NCI-H1436 (cell line): Measurements from ENCODE around the gene FRK.
"Not testable (repeated sequence)": the region's sequence is repeated elsewhere in the genome, so short reads cannot be mapped to it uniquely, and the experiment has no call there.

Experiments used
- DNase-seq: peaks from one replicate; lab custom pipeline; 2025; lab: John Stamatoyannopoulos, UW

Gene FRK

DNA sequence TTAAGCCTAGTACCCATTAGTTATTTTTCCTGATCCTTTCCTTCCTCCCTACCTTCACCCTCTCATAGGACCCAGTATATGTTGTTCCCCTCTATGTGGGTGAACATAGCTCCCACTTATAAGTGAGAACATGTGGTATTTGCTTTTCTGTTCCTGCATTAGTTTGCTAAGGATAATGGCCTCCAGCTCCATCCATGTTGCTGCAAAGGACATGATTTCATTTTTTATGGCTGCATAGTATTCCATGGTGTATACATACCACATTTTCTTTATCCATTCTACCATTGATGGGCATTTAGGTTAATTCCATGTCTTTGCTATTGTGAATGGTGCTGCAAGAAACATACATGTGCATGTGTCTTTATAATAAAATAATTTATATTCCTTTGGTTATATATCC is 115.9 kb downstream of the FRK start:
- not testable (repeated sequence) for DNase-seq

DNA sequence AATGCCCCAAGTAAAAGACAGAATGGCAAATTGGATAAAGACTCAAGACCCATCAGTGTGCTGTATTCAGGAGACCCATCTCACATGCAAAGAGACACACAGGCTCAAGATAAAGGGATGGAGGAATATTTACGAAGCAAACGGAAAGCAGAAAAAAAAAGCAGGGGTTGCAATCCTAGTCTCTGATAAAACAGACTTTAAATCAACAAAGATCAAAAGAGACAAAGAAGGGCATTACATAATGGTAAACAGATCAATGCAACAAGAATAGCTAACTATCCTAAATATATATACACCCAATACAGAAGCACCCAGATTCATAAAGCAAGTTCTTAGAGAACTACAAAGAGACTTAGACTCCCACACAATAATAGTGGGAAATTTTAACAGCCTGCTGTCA is 123.2 kb downstream of the FRK start:
- DNase-seq: not testable (repeated sequence)

DNA sequence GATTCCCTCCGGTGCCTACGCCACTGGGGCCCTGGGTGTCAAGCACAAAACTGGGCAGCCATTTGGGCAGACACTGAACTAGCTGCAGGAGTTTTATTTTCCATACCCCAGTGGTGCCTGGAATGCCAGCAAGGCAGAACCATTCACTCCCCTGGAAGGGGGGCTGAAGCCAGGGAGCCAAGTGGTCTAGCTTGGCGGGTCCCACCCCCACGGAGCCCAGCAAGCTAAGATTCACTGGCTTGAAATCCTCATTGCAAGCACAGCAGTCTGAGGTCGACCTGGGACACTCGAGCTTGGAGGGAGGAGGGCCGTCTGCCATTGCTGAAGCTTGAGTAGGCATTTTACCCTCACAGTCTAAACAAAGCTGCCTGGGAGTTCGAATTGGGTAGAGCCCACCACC is 125.3 kb downstream of the FRK start:
- DNase-seq: no peak

DNA sequence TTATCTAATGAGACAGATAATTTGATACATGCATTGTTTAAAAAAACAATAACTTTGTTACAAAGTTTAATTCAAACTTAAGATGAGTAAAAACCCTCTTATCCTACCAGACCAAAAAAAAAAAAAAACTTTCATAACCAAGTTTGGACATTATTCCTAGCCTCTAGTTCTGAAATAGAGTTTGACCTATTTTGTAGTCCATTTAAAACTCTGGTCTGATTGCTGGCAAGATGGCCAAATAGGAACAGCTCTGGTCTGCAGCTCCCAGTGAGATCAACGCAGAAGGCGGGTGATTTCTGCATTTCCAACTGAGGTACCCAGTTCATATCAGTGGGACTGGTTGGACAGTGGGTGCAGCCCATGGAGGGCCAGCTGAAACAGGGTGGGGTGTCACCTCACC is 125.9 kb downstream of the FRK start:
- no peak for DNase-seq

DNA sequence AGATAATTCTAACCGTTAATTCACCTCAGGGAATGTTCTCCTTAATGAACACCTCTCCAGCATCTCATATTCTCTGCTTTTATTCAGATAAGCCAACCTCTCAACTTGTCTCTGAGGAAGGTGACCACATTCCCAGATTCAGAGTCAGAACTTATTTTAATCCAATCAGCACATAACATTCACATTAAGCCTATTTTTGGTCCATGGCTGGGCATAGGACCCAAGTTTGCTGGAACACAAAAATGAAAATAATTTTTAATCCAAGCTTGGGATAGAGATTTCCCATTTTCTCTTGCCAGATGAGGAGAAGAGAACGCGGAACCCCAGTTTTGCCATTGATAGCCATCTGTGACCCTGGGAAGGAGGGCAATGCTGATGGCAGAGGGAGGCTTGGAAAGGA is 126.5 kb downstream of the FRK start:
- no peak for DNase-seq

DNA sequence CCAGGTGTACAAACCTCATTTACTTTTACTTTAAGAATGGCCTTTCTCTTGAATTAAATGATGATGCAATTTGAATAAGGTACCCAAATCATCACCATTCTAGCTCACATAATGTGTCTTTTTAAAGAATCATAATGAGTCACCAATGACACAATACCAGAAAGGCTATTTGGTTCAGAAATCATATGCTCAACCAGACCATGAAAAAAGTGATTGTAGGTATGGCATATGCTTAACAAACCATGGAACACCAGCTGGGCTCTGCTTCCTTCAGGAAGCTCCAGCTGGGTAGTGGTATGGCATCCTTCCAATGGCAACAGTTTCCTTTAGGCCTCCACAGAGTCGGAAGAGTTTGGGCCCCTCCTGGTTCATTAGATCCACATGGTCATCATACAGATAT is 128.2 kb downstream of the FRK start:
- no peak for DNase-seq

DNA sequence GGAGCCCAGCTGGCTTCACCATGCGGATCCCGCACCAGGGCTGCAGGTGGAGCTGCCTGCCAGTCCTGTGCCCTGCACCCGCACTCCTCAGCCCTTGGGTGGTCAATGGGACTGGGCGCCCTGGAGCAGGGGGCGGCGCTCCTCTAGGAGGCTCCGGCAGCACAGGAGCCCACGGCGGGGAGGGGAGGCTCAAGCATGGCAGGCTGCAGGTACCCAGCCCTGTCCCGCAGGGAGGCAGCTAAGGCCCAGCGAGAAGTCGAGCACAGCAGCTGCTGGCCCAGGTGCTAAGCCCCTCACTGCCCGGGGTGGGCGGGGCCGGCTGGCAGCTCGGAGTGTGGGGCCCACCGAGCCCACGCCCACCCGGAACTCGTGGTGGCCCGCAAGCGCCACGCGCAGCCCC is 132.7 kb downstream of the FRK start:
- DNase-seq: not testable (repeated sequence)

DNA sequence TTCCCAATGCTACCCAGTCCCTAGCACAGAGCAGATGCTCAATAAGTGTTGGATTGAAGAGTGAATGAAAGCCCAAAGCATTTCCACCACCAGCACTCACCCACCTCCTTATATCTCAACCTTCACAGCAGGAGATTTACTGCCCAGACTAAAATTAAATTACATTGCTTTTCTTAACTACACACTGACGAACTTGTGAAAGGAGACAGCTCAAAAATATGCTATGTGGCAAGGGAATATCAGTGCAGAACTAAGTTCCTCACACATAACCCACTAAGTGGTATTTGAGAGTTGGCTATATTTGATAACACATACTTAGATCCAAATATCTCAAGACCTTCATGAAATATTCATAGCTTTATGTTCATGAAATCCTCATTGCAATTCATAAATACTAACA is 137.7 kb downstream of the FRK start:
- DNase-seq: no peak

DNA sequence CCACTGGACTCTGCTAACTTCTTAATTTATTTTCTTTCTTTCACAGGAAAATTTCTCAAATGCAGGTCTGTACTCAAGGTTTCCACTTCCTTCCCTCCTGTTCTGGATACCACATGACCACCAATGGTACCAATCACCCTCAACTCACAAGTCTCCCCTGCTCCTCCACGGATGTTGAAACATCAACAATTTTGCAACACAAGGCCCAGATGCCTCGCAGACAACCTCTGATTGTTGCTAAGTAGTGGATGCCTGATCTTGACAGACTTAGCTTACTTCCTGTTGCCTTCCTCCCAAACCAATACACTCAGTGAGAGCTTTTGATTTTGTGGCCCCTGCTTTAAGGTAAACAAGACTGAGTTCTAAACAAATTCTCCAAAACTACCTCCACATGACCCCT is 146.6 kb downstream of the FRK start:
- no peak for DNase-seq

DNA sequence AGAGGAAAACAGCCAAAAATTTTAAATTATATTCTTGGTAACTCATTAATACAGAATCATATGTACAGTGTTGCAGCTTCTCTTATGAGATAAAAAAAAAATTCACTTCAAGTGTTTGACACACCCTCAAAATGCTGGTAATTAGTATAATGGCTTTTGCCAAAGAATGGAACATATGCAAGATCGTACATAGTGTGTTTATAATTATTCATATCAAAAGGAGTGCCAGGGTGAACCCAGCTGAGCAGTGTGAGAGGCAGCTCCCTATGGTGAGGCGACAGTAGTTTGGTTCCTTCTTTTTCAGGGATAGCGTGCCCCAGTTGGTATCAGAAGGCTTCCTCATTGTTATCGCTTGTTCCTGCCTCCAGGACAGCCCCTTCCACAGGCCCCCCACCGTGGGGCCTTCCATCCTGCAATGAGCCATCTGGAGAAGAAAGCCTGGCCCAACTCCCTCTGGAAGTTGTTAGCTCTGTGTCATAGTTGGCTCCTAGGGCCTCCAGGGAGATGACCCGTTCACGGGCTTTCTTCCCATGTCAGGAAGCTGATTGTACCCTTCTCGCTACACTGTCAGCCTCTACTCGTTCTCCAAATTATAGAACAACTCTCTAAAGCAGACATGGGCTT is 150.7 kb downstream of the FRK start:
- no peak for DNase-seq

DNA sequence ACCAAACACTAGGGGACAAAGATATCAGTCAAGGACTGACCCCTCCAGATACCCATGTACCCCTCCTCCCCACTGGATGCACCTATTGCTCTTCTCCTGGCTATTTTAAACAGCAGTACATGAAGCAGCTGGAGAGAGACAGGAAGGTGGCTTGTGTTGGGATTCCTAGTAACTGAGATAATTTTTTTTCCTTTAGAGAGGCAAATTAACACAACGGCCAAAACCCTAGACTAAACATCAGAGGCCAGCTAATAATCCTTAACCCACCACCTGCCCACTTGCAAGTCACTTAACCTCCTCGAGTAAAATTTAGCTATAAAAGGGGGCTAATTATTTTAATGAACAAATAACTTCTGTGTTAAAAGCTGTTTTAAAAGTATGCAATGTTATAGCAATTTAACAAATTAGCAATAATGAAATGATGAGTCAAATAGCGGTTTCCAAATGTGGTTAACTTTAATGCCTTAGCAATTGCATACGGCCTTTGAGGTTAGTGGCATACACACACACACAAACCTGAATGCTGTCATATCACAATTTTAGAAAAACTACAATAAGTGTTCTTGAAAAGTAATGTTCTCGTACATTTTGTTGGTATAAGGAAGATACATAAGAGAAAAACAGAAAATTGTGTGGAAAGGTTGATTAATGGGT is 151.7 kb downstream of the FRK start:
- DNase-seq: peak; percentile 11

DNA sequence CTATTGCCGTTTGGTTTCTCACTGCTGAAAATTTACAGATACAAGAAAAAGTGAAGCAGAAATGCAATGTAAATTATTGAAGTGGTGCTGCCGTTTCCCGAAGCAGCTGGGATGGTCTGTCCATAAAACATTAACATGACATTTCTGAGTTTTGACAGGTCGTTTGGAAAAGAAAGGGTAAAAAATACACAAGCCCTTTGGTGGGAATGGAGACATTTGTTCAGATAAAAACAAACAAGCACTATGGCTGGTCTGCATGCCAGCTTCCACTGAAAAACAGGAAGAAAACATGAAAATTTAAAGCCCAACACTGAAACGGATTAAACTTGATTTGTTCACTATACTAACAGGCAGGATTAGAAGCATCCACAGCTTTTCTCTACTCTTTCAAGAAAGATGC is 155.2 kb downstream of the FRK start:
- no peak for DNase-seq

DNA sequence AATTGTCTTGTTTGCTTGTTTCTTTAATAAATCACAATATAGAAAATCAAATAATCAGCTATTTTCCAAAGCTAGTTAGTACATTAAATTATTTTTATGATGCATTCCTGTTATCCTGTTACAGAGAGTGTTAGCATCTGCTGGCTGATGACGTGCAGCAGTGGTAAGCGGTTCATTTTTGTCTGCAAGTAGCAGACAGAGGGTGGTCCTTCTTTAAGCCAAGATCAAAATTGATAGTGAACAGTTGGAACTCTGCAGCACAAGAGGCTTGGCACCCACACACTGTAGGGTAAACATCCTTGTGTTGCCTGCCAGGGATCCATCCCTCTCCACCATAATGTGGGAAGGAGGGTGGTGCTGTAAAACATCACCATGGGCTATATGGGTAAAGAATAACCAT is 158.3 kb downstream of the FRK start:
- DNase-seq: no peak

DNA sequence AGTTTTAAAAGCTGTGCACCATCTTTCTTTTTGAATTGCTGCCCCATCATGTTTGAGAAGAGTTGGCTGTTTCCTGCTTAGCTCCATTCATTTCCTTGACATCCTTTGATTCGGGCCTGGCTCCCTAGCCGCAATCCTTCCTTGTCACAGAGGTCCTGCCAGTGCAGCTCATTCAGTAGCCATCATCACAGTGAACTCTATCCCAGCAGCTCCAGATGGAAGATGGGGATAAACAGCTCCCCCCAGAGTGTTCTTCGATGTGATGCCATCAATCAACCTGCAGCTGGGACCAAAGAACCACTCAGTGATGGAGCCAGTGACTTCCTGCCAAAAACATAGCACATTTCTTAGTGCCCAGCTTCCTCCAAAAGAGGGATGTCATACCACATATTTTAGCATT is 158.8 kb downstream of the FRK start:
- DNase-seq: no peak

DNA sequence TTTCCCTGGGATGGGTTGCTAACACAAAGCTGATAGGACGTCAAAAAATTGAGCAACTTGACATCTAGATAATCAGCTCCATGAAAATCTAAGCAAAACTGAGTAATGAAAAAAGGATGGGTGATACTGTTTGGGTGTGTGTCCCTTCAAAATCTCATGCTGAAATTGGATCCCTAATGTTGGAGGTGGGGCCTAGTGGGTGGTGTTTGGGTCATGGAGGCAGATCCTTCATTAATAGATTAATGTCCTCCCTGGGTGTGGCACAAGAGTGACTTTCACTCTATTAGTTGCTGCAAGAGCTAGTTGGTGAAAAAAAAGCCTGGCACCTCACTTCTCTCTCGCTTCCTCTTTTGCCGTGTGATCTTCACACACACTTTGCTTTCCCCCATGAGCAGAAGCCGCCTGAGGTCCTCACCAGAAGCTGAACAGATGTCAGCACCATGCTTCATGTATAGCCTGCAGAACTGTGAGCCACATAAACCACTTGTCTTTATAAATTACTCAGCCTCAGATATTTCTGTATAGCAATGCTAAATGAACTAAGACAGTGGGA is 160.9 kb downstream of the FRK start:
- DNase-seq: no peak

DNA sequence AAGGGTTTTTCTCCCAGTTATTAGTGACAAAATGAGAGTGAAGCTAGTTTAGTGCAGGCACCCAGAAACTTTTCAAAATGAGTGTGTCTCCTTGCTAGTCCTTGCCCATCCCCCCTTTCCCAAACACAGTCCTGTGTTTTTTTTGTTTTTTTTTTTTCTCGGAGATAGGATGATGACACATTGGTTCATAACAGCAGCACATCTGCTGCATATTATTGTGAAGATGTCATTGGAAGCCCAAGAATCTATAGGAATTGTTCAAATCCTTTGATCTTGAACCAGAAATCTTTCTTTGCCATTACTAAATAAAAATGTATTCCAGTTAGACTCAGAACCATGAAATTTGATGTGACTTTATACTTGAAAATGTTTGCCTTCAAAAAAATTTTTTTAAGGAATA is 162.4 kb downstream of the FRK start:
- DNase-seq: no peak

DNA sequence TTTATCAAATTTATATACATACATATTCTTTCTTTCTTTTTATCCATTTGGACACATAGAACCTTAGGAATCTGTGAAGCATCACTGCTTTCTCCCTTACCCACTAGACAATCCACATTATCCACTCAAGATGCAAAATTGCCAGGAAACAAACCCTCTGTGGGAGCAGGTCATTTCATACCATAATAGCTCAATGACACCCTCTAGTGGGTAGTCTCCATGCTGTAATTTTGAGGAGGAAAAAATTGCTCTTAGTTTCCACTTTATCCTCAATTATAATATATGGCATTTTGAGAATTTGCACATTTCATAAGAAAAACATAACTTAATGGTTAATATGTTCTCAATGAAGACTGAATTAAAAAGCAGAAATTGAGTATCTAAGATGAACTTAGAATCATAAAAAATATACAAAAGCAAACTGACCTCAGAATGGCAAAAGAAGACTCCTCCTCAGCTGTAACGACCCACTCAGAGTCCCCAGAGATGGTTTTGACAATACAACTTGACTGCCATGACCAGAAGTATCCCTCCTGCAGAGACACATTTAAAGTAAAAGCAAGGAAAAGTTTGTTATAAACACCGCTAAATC is 164.1 kb downstream of the FRK start:
- peak; percentile 36 for DNase-seq

DNA sequence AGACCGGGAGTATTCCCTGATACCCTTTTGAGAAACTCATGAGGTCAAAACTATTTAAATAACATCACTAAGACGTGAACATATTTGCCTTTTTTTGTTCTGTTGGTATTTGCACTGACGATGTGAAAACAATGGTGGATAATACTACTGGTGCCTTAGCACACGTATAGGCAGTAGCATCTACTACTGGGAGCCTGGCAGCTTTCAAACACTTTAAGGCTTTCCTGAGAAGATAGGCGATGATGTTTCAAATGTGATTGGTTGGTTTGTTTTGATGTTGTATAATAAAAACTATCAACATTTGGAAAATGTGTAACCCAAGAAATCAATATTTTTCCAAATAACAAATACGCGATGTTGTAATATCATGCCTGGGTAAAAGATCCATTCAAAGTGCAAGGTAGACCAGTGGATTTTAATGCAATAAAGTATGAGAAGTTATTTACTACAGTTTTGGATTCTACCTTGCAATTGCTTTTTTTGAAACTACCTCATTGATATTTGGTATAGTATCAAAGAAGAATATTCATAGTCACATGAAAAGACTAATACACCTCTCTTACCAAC is 166.2 kb downstream of the FRK start:
- no peak for DNase-seq

DNA sequence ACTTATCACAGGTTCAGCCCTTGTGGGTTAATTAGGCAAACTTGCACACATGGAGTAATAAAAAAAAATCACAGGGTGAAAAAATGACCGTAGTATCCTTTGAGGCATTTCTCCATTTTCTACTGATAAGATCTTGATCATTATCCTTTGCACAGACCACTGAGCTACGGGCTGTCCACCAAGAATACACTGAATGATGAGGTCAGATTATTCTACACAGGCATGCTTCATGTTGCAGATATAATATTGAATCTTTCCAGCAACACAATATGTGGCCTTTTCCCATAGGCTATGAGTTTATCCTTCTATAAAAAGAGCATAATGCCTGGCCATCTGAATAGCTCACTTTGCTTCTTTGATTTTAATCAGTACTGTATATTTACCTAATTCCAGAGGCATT is 168.9 kb downstream of the FRK start:
- DNase-seq: no peak

DNA sequence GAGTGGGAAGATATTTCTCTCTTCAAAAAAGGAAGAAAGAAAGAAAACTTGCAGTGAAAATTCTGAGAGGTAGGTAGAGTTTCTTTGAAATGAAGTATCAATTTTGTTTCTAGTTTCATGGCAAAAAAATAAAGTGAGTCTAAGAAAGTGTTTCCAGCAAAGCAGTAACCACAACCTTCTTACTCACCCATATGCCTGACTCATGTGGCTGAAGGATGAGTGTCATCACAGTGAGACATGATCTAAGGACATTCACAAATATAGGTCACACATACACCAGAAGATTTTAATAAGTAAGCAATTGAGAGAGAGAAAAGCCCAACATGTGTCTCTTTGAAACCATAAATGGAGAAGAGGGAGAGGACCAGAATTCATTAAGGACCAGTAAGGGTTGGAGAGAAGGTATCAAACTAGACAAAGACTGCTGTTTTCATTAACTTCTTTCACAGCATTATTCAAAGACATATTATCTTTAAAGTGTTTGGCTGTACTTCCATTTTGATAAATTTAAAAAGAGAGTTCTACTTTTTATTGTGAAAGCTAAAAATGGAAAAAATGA is 169.5 kb downstream of the FRK start:
- no peak for DNase-seq

DNA sequence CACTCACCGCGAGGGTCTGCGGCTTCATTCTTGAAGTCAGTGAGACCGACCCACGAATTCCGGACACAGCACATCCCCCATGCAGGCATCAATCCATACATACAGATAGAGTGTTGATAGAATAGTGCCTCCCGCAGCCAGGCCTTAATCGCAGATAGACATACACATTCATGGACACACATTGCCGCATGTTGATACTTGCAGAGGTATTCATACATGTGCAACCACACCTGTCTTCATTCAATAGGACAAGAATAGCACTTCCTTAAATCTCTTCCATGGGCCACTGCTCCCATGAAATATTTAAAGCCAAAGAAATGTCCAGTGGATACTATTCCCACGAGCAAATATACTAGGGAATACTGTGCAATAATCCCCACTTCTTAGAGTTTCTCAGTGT is 170.5 kb downstream of the FRK start:
- no peak for DNase-seq

DNA sequence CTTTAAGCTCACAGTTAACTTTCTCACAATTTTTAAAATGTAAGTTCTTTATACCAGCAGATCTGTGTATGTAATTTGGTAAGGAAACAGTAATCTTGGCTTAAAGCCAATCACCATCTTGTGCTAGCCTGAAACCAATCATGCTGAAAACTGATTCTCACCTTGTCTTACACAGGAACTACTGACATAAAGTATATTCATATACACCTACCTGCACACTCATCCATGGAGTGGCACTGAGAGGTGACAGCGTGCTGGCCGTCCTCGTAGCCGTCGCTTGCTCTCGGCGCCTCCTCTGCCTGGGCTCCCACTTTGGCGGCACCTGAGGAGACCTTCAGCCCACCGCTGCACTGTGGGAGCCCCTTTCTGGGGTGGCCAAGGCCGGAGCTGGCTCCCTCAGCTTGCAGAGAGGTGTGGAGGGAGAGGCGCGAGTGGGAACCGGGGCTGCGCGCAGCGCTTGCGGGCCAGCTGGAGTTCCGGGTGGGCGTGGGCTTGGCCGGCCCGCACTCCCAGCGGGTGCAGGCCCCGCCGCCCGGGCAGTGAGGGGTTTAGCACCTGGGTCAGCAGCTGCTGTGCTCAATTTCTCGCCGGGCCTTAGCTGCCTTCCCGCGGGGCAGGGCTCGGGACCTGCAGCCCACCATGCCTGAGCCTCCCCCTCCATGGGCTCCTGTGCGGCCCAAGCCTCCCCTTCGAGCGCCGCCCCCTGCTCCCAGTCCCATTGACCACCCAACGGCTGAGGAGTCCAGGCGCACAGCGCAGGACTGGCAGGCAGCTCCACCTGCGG is 171.8 kb downstream of the FRK start:
- DNase-seq: not testable (repeated sequence)
